NCI-H146 treated with DMSO at 0.1 percent for 48 hours (cell line): ENCODE measurements around the gene SPTBN4.
"Not testable (repeated sequence)": the region's sequence is repeated elsewhere in the genome, so short reads cannot be mapped to it uniquely, and the experiment has no call there.

ENCODE experiments used
- DNase-seq: peaks from one replicate; lab custom pipeline; 2025; ENCODE audit not compliant: unreplicated experiment; lab: John Stamatoyannopoulos, UW

SPTBN4 gene

GRCh38 chr19:40441719-40442253 is 25.0 kb upstream of the SPTBN4 start:
- no peak for DNase-seq

DNA sequence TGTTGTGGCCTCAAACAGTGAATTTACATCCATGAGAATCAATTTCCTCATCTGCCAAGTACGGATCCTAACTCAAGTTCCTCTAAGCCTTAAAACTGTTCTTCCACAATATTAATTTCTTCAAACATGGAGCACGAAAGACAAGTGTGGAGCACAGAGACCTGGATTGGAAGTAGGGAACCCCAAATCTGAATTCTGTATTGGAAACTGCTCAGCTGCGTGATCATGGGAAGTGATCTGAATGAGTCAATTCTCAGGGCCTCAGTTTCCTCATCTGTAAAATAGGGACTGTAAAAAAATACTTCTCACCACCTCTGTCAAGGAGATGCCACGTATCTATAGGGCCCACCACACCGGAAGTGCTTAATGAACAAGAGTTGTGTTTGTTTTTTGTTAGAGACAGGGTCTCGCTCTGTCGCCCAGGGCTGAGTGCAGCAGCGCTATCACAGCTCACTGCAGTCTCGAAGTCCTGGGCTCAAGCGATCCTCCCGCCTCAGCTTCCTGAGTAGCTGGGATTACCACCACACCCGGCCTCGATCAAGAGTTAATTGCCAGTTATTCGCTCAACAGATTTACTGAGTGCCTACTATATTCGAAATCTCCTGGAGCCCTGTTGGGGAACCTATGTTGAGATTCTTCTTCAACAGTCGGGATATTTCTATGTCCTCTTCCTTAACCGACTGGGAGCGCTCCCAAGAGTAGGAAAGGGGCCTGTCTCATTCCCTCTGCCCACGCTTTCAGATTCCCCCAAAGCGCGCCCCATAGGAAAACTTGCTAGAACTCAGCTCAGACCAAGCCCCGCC is 24.3 kb upstream of the SPTBN4 start:
- DNase-seq = no peak

- DNase-seq = peak; percentile 64
Observed at GRCh38 chr19:40443131-40443999, 23.4 kb upstream of the SPTBN4 start.

- peak; percentile 91 for DNase-seq
Observed at GRCh38 chr19:40444000-40444824, 22.6 kb upstream of the SPTBN4 start, which contains the start of gene SERTAD3. Gene SERTAD3, minus strand, starts transcription at chr19:40444335. Its CDS starts 2,255 bp downstream, at chr19:40442080.

- DNase-seq = no peak
Observed at GRCh38 chr19:40444825-40445312, 21.9 kb upstream of the SPTBN4 start.

GRCh38 chr19:40445780-40446262 is 21.0 kb upstream of the SPTBN4 start:
- DNase-seq = no peak

GRCh38 chr19:40446263-40446784 is 20.5 kb upstream of the SPTBN4 start:
- DNase-seq = no peak

DNA sequence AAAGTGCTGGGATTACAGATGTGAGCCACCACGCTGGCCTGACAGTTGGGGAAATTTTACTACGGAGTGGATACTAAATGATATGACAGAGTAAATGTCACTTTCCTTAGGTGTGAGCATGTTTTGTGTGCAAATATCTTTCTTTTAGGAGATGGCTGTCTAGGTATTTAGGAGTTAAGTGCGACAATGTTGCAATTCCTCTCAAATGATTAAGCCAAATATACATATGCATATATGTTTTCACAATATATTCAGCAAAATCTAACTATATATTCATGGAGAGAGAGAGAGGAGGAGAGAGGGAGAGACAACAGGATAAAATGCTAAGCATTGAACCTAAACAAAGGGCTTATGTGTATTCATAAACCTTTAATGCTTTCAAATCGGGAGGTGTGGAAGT is 17.3 kb upstream of the SPTBN4 start:
- DNase-seq = no peak

- DNase-seq = no peak
Observed at GRCh38 chr19:40450664-40451063, 16.1 kb upstream of the SPTBN4 start.

- no peak for DNase-seq
Observed at GRCh38 chr19:40452016-40452415, 14.8 kb upstream of the SPTBN4 start.

DNA sequence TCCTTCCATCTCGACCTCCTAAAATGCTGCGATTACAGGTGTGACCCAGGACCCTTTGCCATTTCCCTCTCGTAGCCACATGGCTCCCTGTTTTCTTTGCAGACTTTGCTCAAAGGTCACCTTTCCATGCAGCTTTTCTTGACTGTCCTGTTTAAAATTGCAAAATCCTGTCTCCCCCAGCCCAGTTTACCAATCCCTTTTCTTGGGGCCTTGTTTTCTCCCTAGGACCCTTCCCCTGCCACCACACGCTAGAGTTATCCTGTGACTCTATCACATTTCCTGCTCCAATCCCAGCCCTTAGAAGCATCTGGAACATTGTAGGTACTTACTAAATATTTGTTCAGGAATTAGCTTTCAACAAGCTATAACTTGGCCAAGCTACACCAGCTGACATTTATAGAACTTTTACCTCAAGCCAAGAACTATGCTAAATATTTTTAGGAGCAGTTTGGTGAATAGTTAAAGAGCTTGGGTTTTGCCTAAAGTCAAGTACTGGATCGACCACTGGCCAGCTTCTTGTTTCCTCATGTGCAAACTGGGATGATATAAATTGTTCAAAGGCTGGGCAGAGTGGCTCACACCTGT is 13.6 kb upstream of the SPTBN4 start:
- DNase-seq = no peak

DNA sequence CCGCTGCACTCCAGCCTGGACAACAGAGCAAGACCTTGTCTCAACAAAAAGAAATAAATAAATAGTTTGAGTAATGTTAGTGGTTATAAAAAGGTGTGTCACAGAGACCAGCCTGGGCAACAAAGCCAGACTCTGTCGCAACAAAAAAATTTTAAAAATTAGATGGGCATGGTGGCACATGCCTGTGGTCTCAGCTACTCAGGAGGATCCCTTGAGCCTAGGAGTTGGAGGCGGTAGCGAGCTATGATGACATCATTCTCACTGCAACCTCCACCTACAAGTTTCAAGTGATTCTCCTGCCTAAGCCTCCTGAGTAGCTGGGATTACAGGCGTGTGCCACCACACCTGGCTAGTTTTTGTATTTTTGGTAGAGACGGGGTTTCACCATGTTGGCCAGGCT is 12.9 kb upstream of the SPTBN4 start:
- DNase-seq = not testable (repeated sequence)

- no peak for DNase-seq
Observed at GRCh38 chr19:40457048-40457447, 9.8 kb upstream of the SPTBN4 start.

DNA sequence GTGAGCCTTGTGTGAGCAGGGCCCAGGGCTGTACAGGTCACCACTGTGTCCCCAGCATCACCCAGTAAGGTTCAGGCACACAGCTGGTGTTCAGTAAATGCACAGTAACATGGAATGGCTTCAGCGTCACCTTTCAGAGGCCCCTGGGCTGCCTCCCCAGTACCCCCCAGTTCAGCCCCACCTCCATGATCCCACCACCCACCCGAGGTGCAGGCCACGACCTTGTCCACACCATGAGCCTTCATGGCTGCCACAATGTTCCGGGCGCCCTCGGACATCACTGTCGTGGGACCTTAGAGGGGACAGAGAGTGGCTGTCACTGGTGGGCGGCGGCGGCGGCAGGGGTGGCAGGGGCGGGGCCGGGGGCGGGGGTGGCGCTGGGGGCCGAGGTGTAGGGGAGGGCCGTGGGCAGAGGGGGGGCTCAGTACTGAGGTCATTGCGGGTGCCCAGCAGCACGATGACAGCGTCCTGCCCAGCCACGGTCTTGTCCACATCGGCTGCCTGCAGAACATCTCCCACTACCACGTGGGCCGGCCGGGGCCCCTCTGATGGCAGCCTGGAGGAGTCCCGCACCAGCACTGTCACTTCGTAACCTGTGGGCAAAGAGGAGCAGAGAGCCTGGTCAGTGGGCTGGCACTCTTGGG is 8.7 kb upstream of the SPTBN4 start:
- DNase-seq = no peak

DNA sequence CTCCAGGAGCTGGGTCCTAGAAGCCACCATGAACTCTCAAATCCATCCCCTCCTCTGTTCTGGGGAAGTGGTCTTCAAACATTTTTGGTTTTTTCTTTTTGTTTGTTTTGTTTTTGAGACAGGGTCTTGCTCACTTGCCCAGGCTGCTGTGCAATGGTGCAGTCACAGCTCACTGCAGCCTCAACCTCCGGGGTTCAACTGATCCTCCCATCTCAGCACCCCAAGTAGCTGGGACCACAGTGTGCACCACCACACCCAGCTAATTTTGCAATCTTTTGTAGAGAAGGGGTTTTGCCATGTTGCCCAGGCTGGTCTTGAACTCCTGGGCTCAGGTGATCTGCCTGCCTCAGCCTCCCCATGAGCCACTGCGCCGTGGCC is 8.2 kb upstream of the SPTBN4 start:
- no peak for DNase-seq

- no peak for DNase-seq
Observed at GRCh38 chr19:40460185-40460584, 6.6 kb upstream of the SPTBN4 start.

- no peak for DNase-seq
Observed at GRCh38 chr19:40461669-40462221, 5.1 kb upstream of the SPTBN4 start.

DNA sequence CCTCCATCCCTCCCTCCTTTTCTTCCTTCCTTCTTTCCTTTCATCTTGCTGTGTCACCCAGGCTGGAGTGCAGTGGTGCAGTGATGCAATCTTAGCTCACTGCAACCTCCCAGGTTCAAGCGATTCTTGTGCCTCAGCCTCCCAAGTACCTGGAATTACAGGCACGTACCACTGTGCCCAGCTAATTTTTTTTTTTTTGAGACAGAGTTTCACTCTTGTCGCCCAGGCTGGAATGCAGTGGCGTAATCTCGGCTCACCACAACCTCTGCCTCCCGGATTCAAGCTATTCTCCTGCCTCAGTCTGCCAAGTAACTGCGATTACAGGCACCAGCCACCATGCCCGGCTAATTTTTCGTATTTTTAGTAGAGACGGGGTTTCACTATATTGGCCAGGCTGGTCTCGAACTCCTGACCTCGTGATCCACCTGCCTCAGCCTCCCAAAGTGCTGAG is 3.2 kb upstream of the SPTBN4 start:
- not testable (repeated sequence) for DNase-seq
